ENCODE data around the gene UGT1A10.
A peak's percentile ranks its signal among the peaks of the same experiment; 100 is the strongest.
"Not testable (repeated sequence)": the region's sequence is repeated elsewhere in the genome, so short reads cannot be mapped to it uniquely, and the experiment has no call there.

Gene UGT1A10

DNA sequence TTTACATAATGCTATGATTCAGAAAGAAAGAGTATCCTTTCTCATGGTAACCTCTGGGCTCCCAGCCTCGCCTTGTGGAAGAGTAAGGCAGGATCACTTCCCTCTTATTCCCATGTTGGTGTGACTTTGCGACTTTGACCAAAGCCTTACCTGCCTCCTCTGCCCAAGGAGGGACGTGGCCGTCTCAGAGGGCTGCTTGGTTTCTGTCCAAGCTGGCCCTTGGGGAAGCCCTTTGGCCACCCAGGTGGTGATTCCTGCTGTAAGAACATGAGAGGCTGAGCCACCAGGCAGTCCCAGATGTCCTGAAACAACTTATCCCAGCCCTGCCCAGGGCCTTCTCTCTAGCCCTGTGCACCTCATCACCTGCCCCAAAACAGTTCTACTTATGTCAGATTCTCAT, 62.5 kb downstream of the UGT1A10 start:
- DNase-seq = no peak

DNA sequence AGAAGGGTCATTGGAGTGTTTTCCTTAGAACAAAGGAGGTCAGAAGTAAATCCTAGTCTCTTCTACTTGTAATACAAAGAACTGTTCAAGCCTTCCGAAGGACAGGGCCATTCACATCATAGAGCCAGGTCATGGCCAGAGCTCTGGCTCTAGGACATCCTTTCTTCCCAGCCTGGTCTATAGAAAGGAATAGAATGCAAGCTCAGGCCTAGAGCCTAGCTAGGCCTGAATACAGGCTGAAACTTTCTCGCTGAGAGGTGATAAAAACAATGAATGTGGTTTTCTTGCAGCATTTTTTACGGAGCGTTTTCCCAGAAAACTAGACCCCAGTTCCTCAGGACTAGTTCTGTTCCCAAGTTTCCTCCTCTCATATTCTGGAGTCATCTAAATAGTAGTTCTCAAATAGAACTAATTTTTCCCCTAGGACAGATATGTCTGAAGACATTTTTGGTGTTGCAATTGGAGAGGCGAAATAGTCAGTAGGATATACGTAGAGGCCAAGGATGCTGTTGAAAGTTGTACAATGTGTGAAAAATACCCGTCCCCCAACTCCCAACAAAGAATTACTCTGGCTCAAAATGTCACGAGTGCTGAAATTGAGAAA, 63.3 kb downstream of the UGT1A10 start:
- DNase-seq = no peak

DNA sequence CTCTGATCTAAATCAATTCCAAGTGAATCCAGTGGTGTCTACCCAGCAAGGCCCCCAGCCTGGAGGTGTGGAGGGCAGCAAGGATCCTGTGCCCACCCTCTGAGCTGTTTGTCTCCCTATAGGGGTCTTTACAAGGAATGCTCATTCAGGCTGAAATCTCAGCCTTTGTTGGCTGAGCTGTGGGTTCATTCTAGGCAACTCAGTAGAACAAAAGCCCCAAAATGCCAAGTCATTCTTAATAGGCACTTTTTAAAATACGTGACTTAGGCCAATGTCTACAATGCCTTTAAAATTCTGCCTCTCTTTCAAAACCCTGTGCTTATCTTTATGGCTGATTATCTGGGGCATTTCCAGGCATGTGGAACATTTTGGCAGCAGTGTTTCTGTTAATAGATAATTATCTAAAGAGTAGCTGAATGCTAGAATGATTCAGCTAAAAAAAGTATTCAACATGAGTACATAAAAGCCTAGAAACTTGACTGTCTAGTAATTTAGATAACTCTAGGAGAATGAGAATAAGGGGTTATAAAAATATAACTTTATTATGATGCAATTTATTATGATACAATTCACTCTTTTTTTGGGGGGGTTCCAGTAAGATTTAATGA, 63.9 kb downstream of the UGT1A10 start:
- no peak for DNase-seq

DNA sequence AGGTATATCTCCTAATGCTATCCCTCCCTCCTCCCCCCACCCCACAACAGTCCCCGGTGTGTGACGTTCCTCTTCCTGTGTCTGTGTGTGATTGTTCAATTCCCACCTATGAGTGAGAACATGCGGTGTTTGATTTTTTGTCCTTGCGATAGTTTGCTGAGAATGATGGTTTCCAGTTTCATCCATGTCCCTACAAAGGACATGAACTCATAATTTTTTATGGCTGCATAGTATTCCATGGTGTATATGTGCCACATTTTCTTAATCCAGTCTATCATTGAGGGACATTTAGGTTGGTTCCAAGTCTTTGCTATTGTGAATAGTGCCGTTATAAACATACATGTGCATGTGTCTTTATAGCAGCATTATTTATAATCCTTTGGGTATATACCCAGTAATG, 64.6 kb downstream of the UGT1A10 start:
- not testable (repeated sequence) for DNase-seq

DNA sequence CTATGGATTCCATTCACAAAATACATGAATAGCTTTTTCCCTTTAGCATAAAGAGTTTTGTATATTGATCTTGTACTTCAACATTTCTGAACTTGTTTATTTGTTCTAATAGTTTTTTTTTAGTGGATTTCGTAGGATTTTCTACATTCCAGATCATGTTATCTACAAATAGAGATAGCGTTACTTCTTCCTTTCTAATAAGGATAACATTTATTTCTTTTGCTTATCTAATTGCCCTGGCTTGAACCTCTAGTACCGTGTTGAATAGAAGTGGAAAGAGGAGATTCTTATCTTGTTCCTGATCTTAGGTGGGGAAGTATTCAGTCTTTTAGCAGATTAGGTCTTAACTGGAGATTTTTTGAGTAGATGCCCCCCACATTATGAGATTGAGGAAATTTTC, 66.0 kb downstream of the UGT1A10 start:
- DNase-seq = no peak

DNA sequence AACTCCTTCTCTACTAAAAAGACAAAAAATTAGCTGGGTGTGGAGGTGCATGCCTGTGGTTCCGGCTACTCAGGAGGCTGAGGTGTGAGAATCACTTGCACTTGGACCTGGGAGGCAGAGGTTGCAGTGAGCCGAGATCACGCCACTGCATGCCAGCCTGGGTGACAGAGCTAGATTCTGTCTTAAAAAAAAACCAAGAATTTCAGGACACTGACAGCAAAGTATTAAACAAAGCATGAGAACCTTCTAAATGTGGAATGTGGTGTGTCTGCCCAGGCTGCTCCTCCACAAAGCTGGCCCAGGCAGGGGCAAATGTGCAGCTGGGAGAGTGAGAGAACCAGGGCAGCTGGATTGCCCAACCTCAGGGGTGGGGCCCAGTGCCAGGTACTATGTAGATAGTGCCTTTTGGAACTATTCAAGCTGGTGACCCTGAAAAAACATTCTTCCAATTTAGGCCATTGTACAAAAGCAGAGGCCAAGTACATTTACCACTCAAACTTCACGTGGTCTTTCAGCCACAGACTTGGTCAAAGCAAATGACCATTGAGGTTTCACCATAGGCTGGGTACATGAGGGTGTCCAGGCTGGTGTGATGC, 69.8 kb downstream of the UGT1A10 start:
- no peak for DNase-seq

DNA sequence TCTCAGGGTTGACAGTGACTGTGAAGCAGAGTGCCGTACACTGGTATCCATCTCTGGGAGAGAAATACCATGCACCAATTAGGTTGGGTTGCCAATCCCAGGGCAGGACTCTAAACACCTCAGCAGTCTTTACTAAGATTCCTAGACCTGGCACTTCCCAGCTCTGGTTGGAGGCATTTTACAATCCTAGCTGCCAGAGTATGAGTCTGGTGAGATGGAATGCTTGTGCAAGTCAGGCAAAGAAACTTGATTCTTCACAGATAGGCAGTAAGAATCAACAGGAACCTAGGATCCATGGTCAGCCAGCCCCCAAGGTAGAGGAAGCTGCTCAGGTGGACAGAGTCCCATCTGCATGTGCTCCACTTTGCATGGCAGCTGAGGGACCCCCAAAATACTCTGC, 70.5 kb downstream of the UGT1A10 start:
- DNase-seq = no peak

DNA sequence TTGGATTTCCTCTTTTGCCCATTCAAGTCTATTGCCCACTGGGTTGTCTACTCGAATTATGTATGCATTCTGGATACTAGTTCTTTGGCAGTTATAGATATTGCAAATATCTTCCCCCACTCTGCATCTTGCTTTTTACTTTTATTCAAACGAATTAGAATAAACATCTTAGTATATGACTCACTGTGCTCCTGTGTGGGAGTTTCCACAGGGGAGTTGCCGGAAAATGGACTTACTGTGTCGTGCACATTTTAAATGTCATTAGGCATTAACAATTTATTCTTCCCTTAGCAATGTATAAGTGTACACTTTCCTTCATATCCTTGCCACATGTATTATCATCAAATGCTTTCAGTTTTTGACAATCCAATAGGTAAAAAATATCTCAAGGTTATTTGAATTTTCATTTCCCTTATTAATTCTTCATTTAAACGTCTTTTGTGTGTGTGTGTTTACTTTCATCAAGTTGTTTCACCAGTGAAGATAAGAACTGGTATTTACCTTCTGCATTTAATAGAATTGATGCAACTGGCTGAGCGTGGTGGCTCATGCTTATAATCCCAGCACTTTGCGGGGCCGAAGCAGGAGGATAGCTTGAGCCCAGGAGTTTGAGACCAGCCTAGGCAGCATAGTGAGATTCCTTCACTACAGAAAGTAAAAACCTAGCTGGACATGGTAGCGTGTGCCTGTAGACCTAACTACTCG, 71.8 kb downstream of the UGT1A10 start:
- no peak for DNase-seq

DNA sequence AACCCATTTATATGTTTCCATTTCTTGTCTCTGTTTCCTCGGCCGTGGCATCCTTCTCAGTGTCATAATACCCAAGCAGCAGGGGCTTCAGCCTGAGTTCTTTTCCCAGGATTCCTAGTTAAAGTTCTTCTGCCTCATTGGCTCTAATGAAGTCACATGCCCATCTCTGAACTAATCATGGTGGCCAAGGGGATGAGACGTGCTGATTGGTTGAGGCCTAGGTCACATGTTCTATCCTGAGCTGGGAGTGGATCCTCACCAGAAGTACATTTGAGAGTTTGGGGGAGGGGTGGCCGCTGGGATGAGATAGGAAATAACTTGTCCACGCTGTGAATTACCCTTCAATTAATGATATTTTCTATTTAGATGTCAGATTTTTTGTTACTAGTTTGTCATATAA, 72.7 kb downstream of the UGT1A10 start:
- peak in 1 of 2 experiments; percentile 46 for DNase-seq

DNA sequence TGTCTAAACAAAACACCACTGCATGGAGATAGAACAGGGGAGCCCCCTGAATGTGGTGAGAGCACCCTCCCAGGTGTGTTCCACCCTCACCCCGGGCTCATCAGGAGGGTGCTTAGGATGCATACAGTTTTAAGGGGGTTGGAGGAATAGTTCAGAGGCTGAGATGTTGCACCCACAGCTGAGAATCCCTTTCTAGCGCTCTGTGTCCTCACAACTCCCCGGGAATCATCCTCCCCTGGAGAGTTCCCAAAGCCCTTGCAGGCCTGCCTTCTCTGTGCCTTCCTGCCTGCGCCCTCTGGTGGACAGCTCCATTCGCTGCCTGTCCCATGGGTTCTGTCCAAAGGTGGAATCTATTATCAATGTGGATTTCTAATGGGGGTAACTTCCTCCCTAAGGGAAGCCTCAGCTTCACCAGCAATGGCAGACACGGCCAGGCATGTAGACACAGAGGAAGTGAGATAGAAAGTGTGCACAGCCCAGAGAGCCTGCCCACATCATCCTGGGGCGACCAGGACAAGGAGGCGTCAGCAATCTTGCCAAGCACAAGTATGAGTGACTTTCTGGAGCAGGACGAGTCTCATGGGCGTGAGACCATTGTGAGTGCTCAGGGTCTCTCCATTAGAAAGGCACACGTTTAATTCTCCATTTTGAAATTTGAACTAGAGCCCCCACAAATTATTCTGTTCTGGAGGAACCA, 75.2 kb downstream of the UGT1A10 start:
- peak; percentile 17 to 69 for DNase-seq

DNA sequence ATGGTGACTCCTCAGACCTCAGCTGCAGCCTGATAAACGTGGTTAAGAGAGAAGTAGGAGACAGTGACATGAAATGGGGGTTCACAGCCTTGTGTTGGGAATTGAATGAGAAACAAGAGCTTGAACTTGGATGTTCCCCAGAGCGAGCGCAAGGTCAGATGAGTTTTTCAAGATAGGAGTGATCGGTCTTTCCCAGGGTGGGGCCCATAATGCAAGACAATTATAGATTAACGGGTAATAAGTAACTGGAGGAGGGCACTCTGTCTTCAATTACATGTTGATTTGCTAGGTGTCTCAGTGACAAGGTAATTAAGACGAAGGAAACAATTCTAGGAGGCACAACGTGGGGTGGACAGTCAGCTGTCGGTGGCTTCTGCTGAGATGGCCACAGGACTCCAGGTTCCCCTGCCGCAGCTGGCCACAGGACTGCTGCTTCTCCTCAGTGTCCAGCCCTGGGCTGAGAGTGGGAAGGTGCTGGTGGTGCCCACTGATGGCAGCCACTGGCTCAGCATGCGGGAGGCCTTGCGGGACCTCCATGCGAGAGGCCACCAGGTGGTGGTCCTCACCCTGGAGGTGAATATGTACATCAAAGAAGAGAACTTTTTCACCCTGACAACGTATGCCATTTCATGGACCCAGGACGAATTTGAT, 76.5 kb downstream of the UGT1A10 start, which contains the start of gene UGT1A5:
UGT1A5 (plus strand) TSS at position 297 of the 651 bp plus-strand sequence; CDS start at position 382, 85 bp downstream.
- no peak for DNase-seq

DNA sequence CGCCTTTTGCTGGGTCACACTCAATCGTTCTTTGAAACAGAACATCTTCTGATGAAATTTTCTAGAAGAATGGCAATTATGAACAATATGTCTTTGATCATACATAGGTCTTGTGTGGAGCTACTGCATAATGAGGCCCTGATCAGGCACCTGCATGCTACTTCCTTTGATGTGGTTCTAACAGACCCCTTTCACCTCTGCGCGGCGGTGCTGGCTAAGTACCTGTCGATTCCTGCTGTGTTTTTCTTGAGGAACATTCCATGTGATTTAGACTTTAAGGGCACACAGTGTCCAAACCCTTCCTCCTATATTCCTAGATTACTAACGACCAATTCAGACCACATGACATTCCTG, 77.0 kb downstream of the UGT1A10 start:
- no peak for DNase-seq

DNA sequence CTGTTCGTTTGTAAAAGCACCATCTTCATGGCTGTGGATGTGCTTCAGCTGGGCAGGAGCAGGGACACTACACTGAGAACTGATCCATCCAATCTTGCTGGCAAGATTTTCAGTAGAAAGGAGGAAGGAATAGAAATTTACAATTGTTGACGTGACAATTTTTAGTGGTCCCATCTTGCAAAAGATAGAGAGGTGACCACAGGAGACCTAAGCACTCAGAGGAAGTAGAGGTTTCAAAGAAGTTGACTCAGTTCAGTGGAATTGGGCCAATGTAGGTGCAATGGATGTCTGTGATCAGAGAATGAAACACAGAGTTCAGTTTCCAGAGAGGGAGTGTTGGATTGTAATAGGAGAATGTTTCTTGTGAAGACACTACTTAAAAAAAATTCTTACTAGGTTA, 77.9 kb downstream of the UGT1A10 start:
- no peak for DNase-seq

DNA sequence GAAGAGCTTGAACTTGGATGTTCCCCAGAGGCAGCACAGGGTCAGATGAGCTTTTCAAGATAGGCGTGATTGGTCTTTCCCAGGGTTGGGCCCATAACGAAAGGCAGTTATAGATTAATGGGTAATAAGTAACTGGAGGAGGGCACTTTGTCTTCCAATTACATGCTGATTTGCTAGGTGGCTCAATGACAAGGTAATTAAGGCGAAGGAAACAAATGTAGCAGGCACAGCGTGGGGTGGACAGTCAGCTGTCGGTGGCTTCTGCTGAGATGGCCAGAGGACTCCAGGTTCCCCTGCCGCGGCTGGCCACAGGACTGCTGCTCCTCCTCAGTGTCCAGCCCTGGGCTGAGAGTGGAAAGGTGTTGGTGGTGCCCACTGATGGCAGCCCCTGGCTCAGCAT, 82.3 kb downstream of the UGT1A10 start, which contains the start of gene UGT1A4:
UGT1A4 (plus strand) TSS at position 185 of the 400 bp plus-strand sequence; CDS start at position 270, 85 bp downstream.
- no peak for DNase-seq

DNA sequence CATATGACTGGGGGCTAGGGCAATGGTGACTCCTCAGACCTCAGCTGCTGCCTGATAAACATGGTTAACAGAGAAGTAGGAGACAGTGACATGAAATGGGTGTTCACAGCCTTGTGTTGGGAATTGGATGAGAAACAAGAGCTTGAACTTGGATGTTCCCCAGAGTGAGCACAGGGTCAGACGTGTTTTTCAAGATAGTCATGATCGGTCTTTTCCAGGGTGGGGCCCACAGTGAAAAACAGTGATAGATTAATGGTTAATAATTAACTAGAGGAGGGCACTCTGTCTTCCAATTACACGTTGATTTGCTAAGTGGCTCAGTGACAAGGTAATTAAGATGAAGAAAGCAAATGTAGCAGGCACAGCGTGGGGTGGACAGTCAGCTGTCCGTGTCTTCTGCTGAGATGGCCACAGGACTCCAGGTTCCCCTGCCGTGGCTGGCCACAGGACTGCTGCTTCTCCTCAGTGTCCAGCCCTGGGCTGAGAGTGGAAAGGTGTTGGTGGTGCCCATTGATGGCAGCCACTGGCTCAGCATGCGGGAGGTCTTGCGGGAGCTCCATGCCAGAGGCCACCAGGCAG, 92.6 kb downstream of the UGT1A10 start, which contains the start of gene UGT1A3:
UGT1A3 (plus strand) TSS at position 320 of the 579 bp plus-strand sequence; CDS start at position 405, 85 bp downstream.
- no peak for DNase-seq

DNA sequence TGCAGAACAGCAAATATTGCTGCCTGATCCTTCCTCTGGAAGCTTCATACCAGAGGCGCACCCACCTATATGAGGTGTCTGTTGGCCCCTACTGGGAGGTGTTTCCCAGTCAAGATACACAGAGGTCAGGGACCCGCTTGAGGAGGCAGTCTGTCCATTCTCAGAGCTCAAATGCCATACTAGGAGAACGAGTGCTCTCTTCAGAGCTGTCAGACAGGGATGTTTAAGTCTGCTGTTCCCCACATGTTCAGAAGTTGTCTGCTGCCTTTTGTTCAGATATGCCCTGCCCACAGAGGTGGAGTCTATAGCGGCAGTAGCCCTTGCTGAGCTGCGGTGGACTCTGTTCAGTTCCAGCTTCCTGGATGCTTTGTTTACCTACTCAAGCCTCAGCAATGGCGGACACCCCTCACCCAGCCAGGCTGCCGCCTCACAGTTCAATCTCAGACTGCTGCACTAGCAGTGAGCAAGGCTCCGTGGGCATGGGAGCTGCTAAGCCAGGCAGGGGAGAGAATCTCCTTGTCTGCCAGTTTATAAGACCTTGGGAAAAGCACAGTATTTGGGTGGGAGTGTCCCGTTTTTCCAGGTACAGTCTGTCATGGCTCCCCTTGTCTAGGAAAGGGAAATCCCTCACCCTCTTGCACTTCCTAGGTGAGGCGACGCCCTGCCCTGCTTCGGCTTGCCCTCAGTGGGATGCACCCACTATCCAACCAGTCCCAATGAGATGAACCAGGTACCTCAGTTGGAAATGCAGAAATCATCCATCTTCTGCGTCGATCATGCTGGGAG, 100.8 kb downstream of the UGT1A10 start:
- not testable (repeated sequence) for DNase-seq

DNA sequence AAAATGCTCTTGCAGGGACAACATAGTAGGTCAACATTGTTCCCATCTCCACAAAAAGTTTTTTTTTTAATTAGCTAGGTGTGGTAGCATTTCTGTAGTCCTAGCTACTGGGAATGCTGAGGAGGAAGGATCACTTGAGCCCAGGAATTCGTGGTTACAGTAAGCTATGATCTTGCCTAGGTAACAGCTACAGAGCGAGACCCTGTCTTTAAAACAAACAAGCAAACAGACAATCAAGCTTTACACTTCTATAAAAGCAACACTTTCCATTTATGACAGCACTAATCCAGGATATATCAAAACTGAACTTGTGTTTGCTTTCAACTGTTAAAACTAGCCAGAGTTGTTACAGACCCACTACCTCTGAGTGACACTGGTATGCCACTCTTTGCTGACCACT, 104.6 kb downstream of the UGT1A10 start:
- no peak for DNase-seq

DNA sequence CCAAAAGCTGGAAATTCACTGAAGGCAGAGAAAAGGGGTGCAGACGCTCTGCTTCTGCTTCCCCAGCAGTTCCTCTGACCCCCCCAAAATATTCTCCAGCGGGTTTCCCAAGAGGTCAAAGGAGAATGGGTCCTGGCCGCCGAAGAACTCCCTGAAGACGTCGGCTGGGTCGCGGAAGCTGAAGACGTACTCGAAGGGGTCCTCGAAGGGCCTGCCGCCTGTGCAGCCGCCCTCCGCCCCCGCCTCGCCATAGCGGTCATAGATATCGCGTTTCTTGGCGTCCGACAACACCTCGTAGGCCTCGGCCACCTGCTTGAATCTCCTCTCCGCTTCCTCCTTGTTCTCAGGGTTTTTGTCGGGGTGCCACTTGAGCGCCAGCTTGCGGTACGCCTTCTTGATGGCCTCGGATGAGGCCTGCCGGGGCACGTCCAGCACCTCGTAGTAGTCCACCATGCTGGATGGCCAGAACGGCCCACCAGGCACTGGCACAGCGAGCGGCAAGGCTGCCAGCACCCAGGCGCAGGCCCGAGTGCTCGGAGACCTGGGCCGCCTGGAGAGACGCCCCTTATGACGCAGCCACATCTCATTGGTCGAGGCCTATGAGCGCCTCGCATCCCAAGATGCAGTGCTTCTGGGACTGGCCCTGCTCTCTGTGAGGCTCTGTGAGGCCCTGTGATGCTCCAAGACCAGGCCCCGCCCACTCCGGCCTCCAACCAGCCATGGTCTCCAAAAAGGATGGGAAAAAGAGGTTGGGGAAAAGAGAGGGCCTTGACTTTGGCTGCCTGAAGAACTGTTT, 107.4 kb downstream of the UGT1A10 start:
- no peak for DNase-seq

DNA sequence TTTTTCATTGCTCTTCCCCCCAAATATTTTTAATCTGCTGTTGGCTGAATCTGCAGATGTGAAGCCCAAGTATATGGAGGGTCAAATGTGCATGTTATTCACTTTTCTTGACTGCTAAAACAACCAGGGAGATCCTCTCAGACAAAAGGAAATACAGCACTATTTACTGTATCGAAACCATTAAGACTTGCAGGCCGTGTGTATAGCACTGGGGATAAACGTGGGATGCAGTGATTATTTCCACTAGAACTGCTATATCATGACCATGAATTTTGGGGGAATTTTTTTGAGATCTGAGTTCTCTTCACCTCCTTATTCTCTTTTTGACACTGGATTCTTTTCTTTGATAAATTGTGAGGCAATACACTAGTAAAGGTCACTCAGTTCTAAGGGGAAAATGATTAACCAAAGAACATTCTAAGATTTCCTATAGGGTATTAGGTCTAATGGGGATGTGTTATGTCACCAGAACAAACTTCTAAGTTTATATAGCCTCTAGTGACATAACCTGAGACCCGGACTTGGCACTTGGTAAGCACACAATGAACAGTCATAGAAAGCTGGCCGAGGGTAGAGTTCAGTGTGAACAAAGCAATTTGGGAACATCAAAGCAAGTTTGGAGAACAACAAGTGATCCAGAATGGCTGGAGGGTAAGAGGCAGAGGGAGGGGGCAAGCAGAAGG, 109.0 kb downstream of the UGT1A10 start:
- no peak for DNase-seq

DNA sequence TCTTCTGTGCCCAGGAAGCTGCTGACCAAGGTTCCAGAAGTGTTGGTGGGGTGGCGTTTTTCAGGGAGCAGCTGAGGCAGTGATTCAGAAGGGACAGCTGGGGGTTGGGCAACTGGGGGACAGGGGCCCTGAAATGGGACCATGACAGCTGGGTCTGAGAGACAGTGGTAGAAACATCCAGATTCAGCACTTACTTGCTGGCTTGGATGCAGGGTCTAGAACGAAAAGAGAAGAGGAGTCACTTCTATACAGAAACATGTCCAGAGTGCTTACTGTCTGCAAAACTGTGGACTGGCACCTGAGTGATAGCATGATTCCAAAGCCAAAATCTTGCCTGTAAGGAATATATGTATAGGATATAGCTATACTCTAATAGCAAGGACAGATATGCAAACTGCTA, 109.6 kb downstream of the UGT1A10 start:
- not testable (repeated sequence) for DNase-seq
